ENCODE measurements around the gene MTHFD1L.

Gene MTHFD1L

DNA sequence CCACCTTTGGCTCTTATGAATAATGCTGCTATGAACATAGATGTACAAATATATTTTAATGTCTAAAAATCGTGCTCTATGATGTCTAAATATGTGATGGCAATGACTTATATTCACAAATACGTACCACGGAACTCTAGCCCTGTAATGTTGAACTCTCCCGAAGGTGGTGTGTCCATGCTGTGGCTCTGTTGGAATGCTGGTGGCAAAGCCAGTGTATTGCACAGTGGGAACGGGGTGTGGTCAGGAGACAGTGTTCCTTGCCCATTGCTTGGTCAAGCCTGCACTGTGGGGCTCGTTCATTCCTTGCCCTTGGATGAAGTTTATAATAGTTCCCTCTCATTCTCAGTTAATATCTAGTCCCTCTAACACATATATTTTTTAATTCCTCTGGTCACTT is 109.6 kb downstream of the MTHFD1L start:
- H3K4me1 ChIP-seq (ENCODE audit: control insufficient read depth, insufficient read depth, low read length), result no peaks in the 10 kb centered on the region
- H3K9me3 ChIP-seq (replicated peaks; ENCODE audit: low read length), result no peaks in the 10 kb centered on the region
- H3K27me3 ChIP-seq (ENCODE audit: control insufficient read depth, insufficient read depth, low read length), result no peaks in the 10 kb centered on the region
- H3K9ac ChIP-seq (ENCODE audit: low read depth, low read length), result no peak overlapping the region
- H3K36me3 ChIP-seq (ENCODE audit: insufficient read depth, low read length), result peaks cover 37% of the 10 kb centered on the region
- H3K4me2 ChIP-seq (ENCODE audit: low read length), result no peak overlapping the region
- no peak overlapping the region for H3K4me3 ChIP-seq (ENCODE audit: low read length)

DNA sequence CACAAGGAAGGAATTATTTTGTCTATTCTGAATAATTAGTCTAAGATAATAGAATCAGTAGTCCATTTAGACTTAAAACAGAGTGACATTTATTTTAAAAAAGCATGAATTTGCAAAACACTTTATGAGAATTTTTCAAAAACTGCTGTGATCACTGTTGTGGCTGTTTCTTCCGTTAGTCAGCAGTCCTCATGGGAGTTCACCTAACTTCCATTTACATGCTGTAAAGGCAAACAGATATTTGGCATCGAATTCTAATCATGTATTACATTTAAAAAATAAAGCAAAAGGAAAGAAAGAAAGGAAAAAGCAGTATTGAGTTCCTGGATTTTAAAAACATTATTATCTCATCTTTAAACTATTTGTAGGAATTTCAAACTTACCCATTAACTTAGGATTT is 111.8 kb downstream of the MTHFD1L start:
- Histone ChIP-seq H3K27me3 (ENCODE audit: control insufficient read depth, insufficient read depth, low read length) (no peaks in the 10 kb centered on the region), H3K4me3 (ENCODE audit: low read length) (no peak overlapping the region), H3K36me3 (ENCODE audit: insufficient read depth, low read length) (peaks cover 33% of the 10 kb centered on the region), H3K4me1 (ENCODE audit: control insufficient read depth, insufficient read depth, low read length) (no peaks in the 10 kb centered on the region), H3K9me3 (replicated peaks; ENCODE audit: low read length) (no peaks in the 10 kb centered on the region), H3K4me2 (ENCODE audit: low read length) (no peak overlapping the region), H3K9ac (ENCODE audit: low read depth, low read length) (no peak overlapping the region)

DNA sequence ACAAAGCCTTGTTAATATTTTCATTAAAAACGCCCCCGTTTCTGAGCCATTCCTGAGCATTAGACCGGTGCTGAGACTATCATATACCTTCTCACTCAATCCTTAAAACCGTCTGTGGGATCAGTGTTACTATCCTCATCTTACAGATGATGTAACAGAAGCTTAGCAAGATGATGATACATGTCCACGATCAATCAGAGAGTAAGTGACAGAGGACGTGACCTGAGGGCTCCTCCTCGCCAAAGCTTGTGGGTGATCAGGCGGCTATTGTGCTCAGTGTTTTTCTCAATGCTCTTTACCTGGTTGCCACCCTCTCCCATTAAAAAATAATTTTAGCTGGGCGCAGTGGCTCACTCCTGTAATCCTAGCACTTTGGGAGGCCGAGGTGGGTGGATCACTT is 113.1 kb downstream of the MTHFD1L start:
- Histone ChIP-seq H3K27me3 (ENCODE audit: control insufficient read depth, insufficient read depth, low read length) (no peaks in the 10 kb centered on the region), H3K4me2 (ENCODE audit: low read length) (no peak overlapping the region), H3K4me3 (ENCODE audit: low read length) (no peak overlapping the region), H3K9ac (ENCODE audit: low read depth, low read length) (no peak overlapping the region), H3K36me3 (ENCODE audit: insufficient read depth, low read length) (peaks cover 25% of the 10 kb centered on the region), H3K4me1 (ENCODE audit: control insufficient read depth, insufficient read depth, low read length) (no peaks in the 10 kb centered on the region), H3K9me3 (replicated peaks; ENCODE audit: low read length) (no peaks in the 10 kb centered on the region)

DNA sequence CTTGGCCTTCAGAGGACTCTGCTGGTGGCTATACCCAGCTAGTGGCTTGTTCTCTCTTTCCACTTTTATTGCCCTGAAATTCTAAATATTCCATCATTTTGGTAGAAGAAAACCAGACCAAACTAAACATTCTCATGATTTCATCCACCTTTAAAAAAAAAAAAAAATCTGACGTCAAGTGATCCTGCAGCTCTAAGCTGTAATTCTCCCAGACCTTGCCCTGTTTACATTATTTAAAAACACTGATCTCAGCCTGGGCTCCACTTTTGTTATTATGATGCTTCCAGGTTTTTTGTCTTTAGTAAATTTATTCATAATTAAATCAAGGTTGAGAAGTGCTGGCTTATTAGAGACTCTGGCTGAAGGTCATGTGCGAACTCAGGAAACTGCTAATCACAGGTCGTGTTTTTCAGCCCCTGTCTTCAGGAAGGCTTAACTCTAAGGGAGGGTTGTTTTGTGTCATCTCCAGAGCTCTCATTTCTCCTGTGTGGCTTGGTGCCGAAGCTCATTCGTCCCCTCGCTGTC is 114.4 kb downstream of the MTHFD1L start:
- H3K4me2 ChIP-seq (ENCODE audit: low read length), result no peak overlapping the region
- H3K4me1 ChIP-seq (ENCODE audit: control insufficient read depth, insufficient read depth, low read length), result no peaks in the 10 kb centered on the region
- peaks cover 19% of the 10 kb centered on the region for H3K36me3 ChIP-seq (ENCODE audit: insufficient read depth, low read length)
- H3K4me3 ChIP-seq (ENCODE audit: low read length), result no peak overlapping the region
- H3K27me3 ChIP-seq (ENCODE audit: control insufficient read depth, insufficient read depth, low read length), result no peaks in the 10 kb centered on the region
- H3K9ac ChIP-seq (ENCODE audit: low read depth, low read length), result no peak overlapping the region
- no peaks in the 10 kb centered on the region for H3K9me3 ChIP-seq (replicated peaks; ENCODE audit: low read length)

DNA sequence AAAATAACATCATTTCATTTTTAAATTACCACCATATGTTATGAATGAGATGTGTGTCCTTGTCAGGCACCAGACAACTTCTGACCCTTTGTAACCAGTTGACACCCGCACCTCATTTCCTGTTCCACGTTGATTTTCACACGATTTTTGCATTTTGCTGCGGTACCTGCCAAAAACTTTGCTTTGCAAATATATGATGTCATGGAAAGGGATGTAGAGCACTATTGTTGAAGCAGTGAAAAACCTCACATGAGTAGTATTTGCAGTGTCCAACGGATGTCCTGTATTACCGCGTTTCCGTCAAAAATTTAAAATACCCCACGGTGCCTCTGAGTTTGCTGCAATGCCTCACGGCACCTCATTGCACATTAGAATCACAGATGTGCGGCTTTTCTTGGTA is 115.6 kb downstream of the MTHFD1L start:
- Histone ChIP-seq H3K9ac (ENCODE audit: low read depth, low read length) (no peak overlapping the region), H3K27me3 (ENCODE audit: control insufficient read depth, insufficient read depth, low read length) (no peaks in the 10 kb centered on the region), H3K9me3 (replicated peaks; ENCODE audit: low read length) (no peaks in the 10 kb centered on the region), H3K4me3 (ENCODE audit: low read length) (no peak overlapping the region), H3K4me2 (ENCODE audit: low read length) (no peak overlapping the region), H3K4me1 (ENCODE audit: control insufficient read depth, insufficient read depth, low read length) (no peaks in the 10 kb centered on the region), H3K36me3 (ENCODE audit: insufficient read depth, low read length) (peaks cover 14% of the 10 kb centered on the region)

DNA sequence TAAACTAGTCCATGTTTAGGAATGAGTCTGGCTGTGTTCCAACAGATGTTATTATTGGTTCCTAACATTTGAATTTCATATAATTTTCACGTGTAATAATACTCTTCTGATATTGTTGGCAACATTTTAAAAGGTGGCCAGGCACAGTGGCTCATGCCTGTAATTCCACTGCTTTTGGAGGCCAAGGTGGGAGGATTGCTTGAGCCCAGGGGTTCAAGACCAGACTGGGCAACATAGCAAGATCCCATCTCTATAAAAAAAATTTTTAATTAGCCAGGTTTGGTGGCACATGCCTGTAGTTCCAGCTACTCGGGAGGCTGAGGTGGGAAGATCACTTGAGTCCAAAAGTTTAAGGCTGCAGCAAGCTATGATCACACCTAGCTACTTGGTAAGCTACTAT is 116.2 kb downstream of the MTHFD1L start:
- no peaks in the 10 kb centered on the region for H3K4me1 ChIP-seq (ENCODE audit: control insufficient read depth, insufficient read depth, low read length)
- H3K4me3 ChIP-seq (ENCODE audit: low read length), result no peak overlapping the region
- H3K27me3 ChIP-seq (ENCODE audit: control insufficient read depth, insufficient read depth, low read length), result no peaks in the 10 kb centered on the region
- H3K9ac ChIP-seq (ENCODE audit: low read depth, low read length), result no peak overlapping the region
- no peak overlapping the region for H3K4me2 ChIP-seq (ENCODE audit: low read length)
- peaks cover 14% of the 10 kb centered on the region for H3K36me3 ChIP-seq (ENCODE audit: insufficient read depth, low read length)
- no peaks in the 10 kb centered on the region for H3K9me3 ChIP-seq (replicated peaks; ENCODE audit: low read length)

DNA sequence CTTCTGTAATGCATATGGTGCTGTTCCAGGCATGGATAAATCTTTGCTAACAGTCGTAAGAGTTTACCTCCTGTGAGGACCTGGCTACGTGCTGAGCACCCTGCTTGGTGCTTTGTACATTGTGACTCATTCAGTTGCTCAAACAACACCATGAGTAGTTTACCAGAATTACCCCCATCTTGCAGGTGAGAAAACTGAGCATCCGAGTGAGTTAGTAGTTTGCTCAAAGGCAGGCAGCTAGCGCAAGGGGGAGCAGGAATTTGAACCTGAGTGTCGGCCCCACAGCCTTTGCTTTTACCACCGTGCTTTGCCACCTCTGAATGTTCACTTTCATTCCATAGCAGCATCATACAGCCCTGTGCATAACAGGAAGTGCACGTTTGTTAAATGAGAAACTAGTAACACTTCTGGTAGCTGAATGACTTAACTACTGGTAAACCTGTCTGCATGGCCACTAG is 121.9 kb downstream of the MTHFD1L start:
- H3K4me2 ChIP-seq (ENCODE audit: low read length), result no peak overlapping the region
- no peak overlapping the region for H3K9ac ChIP-seq (ENCODE audit: low read depth, low read length)
- H3K27me3 ChIP-seq (ENCODE audit: control insufficient read depth, insufficient read depth, low read length), result no peaks in the 10 kb centered on the region
- peaks cover 7% of the 10 kb centered on the region for H3K36me3 ChIP-seq (ENCODE audit: insufficient read depth, low read length)
- H3K4me3 ChIP-seq (ENCODE audit: low read length), result no peak overlapping the region
- H3K4me1 ChIP-seq (ENCODE audit: control insufficient read depth, insufficient read depth, low read length), result no peaks in the 10 kb centered on the region
- H3K9me3 ChIP-seq (replicated peaks; ENCODE audit: low read length), result no peaks in the 10 kb centered on the region

DNA sequence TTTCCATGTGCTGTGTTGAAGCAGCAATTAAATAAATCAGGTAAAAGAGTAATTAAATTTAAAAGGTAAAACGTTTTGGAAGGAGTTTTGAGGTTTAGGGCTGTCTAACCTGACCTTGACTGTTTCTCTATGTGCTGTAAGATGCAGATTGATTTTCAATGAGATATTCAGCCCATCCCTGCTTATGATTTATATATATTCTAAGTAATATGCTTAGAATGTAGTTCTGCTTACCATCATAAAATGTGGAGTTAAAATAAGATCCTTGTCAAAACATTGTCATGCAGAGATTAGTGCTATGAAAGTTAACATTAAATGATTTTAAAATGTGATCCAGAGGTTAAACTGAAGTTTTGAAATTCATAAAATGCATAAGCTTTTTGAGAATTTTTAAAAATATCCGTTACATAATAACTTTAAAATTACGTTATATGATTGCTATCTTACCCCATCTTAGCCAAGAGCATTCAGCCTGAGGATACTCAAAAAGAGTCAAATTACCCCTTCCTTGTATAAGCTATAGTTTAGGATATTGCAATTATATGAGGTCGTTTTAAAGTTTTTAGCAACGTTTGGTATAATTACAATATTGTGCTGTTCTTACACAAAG is 122.5 kb downstream of the MTHFD1L start:
- H3K27me3 ChIP-seq (ENCODE audit: control insufficient read depth, insufficient read depth, low read length), result no peaks in the 10 kb centered on the region
- no peak overlapping the region for H3K4me2 ChIP-seq (ENCODE audit: low read length)
- no peak overlapping the region for H3K9ac ChIP-seq (ENCODE audit: low read depth, low read length)
- H3K9me3 ChIP-seq (replicated peaks; ENCODE audit: low read length), result no peaks in the 10 kb centered on the region
- no peaks in the 10 kb centered on the region for H3K4me1 ChIP-seq (ENCODE audit: control insufficient read depth, insufficient read depth, low read length)
- peaks cover 7% of the 10 kb centered on the region for H3K36me3 ChIP-seq (ENCODE audit: insufficient read depth, low read length)
- H3K4me3 ChIP-seq (ENCODE audit: low read length), result no peak overlapping the region

DNA sequence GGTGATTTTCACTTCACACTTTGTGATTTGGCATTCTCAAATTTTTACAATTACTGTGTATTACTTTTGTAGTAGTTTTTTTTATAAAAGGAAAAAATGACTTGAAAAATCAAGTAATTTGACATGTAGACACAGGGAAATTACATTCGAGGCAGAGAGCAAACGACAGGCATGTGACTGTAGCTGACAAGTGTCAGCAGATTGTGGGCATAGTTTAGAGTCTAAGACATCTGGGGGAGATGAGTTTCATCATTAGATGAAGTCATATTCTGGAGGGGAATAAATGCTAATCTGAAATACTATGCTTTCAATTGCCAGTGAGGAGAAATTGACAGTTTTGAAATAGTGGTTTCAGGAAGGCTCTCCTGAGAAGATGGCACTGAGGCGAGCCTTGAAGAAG is 126.0 kb downstream of the MTHFD1L start:
- Histone ChIP-seq H3K27me3 (ENCODE audit: control insufficient read depth, insufficient read depth, low read length) (no peaks in the 10 kb centered on the region), H3K9me3 (replicated peaks; ENCODE audit: low read length) (no peaks in the 10 kb centered on the region), H3K4me3 (ENCODE audit: low read length) (no peak overlapping the region), H3K4me1 (ENCODE audit: control insufficient read depth, insufficient read depth, low read length) (no peaks in the 10 kb centered on the region), H3K4me2 (ENCODE audit: low read length) (no peak overlapping the region), H3K9ac (ENCODE audit: low read depth, low read length) (no peak overlapping the region), H3K36me3 (ENCODE audit: insufficient read depth, low read length) (peaks cover 13% of the 10 kb centered on the region)

DNA sequence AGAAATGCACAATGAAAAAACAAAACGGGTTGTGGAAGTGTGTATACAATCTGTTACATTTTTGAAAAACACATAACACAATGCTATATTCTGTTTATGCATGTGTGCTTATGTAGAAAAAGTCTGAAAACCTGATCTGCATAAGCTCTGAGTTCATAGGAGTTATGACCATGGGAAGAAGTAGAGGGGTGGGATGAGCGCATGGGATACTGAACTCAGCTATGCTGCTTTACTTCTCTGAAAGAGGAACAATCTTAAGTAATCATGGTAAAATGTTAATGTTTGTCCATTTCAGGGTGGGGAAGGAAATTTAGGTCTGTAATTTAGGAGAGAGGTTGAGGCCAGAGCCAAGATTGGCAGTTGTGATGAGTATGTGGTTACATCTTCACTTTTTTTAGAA is 126.8 kb downstream of the MTHFD1L start:
- Histone ChIP-seq H3K9ac (ENCODE audit: low read depth, low read length) (no peak overlapping the region), H3K9me3 (replicated peaks; ENCODE audit: low read length) (no peaks in the 10 kb centered on the region), H3K36me3 (ENCODE audit: insufficient read depth, low read length) (peaks cover 14% of the 10 kb centered on the region), H3K4me3 (ENCODE audit: low read length) (no peak overlapping the region), H3K4me2 (ENCODE audit: low read length) (no peak overlapping the region), H3K27me3 (ENCODE audit: control insufficient read depth, insufficient read depth, low read length) (no peaks in the 10 kb centered on the region), H3K4me1 (ENCODE audit: control insufficient read depth, insufficient read depth, low read length) (no peaks in the 10 kb centered on the region)

DNA sequence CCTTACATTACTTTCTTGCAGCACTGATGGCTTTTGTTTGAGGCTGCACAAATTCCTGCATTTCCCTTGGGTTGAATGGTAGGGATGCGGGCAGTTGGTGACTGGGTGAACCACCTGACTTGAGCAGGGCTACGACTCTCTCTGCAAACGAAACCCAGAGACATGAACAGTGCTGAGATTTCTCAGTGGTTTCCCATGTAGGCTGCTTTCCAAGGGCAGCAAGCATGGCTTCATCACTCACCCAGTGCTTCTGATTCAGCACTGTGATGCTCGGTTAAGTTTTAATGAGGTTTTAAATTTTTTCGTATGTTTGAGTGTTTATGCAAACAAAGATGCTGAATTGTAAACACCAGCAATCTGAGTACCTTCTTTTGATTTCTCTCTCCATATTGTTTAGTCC is 127.2 kb downstream of the MTHFD1L start:
- no peak overlapping the region for H3K9ac ChIP-seq (ENCODE audit: low read depth, low read length)
- H3K27me3 ChIP-seq (ENCODE audit: control insufficient read depth, insufficient read depth, low read length), result no peaks in the 10 kb centered on the region
- H3K4me3 ChIP-seq (ENCODE audit: low read length), result no peak overlapping the region
- H3K4me1 ChIP-seq (ENCODE audit: control insufficient read depth, insufficient read depth, low read length), result no peaks in the 10 kb centered on the region
- H3K9me3 ChIP-seq (replicated peaks; ENCODE audit: low read length), result no peaks in the 10 kb centered on the region
- H3K36me3 ChIP-seq (ENCODE audit: insufficient read depth, low read length), result peaks cover 14% of the 10 kb centered on the region
- no peak overlapping the region for H3K4me2 ChIP-seq (ENCODE audit: low read length)

DNA sequence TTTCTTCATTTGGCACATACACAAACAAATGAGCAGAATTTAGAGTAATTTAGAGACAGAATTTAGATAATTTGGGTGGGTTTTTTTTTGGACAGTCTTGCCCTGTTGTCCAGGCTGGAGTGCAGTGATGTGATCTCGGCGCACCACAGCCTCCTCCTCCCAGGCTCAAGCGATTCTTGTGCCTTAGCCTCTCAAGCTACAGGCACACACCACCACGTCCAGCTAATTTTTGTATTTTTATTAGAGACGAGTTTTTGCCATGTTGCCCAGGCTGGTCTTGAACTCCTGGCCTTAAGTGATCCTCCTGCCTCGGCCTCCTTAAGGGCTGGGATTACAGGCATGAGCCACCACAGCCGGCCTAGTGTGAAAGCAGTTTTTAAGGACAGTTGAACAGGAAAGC is 127.8 kb downstream of the MTHFD1L start:
- no peaks in the 10 kb centered on the region for H3K4me1 ChIP-seq (ENCODE audit: control insufficient read depth, insufficient read depth, low read length)
- no peak overlapping the region for H3K4me2 ChIP-seq (ENCODE audit: low read length)
- H3K9ac ChIP-seq (ENCODE audit: low read depth, low read length), result no peak overlapping the region
- no peaks in the 10 kb centered on the region for H3K9me3 ChIP-seq (replicated peaks; ENCODE audit: low read length)
- no peaks in the 10 kb centered on the region for H3K27me3 ChIP-seq (ENCODE audit: control insufficient read depth, insufficient read depth, low read length)
- peaks cover 14% of the 10 kb centered on the region for H3K36me3 ChIP-seq (ENCODE audit: insufficient read depth, low read length)
- H3K4me3 ChIP-seq (ENCODE audit: low read length), result no peak overlapping the region

Measured in skeletal muscle satellite cell (primary cell).